Measurements from ENCODE around the gene CIRBP.

CIRBP gene

DNA sequence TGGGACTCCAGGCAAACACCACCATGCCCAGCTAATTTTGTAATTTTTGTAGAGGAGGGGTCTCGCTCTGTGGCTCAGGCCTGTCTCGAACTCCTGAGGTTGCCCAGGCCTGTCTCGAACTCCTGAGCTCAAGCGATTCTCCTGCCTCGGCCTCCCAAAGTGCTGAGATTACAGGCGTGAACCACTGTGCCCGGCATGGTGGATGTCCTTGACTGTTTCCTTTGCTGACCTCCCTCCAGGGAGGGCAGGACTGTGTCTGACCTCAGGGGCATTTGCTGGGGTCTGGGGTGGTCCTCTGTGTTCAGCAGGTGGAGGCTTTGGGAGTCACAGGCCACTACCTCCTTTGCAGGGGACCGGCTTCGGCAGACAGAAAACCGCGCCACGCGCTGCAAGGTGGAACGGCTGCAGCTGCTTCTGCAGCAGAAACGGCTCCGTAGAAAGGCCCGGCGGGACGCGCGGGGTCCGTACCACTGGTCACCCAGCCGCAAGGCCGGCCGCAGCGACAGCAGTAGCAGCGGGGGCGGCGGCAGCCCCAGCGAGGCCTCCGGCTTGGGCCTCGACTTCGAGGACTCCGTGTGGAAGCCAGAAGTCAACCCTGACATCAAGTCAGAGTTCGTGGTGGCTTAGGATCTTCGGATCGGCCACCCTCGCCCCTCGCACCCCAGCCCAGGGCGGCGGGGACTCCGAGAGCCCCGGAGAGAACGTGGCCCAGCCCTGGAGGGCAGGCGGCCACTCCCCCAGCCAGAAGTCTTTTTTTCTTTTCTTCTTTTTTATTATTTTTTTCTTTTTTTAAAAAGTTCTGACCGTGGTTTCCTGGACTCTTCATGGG, 12.3 kb upstream of the CIRBP start:
- no peak for DNase-seq

DNA sequence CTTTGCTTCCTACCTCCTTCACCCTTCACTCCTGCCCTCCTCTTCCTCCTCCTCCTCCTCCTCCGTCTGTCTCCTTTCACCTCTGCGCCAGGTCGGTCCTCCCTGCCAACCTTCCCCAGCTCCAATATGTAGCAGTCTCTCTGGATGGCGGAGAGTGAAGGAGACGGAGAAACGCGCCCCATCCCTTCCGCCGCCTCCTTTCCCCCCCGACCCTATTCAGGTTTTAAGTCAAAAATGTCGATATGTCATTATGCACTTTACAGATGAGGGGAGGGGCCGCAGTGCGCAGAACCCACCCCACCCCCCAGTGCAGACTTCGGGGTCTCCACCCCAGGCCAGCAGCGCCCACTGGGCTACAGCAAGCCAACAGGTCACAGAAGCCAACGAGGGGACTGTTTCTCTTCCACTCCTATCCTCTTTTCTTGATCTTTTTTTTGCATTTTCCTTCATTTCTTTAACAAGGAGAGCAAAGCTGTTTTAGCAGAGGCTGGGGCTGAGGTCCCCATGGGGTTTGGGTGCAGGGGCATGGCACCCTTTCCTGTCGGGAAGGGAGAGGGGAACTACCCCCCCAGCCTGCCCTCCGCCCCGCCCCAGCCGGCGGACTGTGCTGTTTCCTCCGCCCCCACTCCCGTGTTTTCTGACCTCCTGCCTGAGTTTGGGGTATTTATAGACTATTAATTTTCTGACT, 11.5 kb upstream of the CIRBP start:
- peak in 1 of 2 donors; percentile 47 for DNase-seq

DNA sequence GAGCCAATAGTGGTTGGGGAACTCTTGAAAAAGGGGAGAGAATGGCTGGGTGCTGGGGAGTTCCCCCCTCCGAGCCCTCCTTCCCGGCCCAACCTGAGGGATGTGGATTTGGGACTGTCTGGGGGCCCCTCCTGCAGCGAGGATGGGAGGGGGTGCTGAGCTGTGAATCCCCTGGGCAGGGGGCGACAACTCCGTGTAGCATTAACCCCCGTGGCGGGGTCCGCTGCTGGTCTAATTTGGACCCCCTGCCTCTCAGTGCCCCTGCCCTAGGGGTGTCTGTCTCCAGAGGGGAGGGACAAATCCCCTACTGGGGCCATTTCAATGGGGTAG, 11.0 kb upstream of the CIRBP start:
- DNase-seq = no peak

DNA sequence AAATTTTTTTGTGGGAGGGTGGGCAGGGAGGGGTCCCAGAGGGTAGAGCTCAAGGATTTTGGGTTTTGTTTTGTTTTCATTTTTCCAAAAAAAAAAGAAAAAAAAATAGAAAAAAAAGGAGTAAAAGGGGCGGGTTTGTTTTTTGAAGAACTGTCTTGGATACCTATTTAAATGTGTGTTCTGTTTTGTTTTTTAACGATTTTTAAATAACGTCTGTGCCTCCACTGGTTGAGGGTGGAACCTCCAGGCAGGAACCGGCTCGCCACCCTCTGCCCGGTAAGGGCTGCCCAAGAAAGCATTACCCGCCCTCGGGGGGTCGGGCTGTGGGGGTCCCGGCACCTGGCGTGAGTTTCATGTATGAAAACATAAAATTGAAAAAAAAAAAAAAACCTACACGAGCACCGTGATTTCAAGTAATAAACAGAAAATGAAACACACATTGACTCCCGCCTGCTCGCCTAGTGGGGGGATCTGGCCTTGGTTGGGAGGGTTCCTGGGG, 10.4 kb upstream of the CIRBP start:
- no peak for DNase-seq

DNA sequence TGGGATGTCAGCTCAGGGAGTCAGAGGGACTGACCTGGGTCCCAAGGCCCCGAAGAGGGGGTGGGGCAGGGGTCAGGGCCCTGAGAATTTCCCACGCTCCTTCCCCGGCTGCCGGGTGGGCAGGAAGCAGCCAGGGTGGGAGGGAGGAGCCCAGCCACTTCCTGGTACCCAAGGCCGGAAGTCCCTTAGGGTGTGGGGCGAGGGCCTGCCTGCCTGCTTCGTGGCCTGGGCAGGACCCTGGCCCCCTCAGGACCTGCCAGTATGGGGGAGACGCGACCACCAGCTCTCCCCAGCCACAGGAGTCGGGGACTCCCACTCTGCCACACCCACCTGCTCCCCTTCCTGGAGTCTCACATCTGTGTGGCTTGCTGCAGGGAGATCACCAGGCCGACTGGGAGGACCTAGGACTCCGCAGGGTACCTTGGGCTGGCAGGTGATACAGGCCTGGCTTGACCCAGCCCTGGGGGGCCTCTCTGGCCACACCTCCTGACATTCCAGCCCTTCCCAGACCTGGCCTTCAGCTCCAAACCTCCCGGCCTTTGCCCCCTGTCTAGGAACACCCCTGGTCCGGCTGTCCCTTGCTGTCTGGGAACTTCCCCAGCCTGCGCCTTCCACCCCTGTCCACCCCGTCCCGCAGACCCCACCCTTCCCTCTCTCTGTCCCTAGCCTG, 9.8 kb upstream of the CIRBP start:
- peak; percentile 54 to 66 for DNase-seq

DNA sequence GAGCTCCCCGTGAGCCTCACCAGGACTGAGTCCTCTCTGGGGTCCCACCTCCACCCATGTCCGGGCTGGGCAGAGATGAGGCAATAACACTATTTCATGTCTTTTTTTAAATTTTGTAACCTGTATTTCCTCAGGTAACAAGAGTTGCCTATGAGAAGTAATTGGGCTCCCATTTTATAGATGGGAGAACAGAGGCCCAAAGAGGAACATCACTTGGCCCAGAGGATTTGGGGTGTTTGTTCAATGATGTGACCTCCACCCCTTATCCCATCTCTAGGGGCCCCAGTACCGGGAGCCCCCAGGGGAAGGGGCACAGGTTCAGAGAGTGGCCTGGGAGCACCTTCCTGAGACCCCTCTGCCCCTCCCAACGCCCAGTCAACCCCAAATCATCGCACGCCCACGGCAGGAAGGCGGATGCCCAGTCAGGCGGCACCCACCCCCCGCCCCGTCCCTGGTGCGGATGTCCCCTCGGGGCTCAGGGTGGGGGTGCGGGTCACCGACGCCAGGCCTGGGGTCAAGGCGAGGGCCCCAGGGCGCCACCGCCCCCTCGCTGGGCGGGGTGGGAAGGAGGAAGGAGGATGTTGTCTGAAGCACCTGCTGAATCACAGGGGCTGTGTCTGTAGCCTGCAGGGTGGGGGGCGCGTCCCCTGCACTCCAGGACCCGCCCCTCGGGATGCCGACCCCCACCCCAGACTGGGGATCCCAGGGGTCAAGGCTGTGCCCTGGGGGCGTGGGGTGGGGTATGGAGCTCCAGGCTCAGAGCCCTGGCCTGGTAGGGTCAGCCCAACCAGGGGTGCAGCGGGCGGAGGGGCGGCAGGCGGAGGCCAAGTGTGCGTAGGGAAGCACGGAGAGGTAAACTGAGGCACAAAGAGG, 9.0 kb upstream of the CIRBP start:
- DNase-seq = peak; percentile 52 to 76

DNA sequence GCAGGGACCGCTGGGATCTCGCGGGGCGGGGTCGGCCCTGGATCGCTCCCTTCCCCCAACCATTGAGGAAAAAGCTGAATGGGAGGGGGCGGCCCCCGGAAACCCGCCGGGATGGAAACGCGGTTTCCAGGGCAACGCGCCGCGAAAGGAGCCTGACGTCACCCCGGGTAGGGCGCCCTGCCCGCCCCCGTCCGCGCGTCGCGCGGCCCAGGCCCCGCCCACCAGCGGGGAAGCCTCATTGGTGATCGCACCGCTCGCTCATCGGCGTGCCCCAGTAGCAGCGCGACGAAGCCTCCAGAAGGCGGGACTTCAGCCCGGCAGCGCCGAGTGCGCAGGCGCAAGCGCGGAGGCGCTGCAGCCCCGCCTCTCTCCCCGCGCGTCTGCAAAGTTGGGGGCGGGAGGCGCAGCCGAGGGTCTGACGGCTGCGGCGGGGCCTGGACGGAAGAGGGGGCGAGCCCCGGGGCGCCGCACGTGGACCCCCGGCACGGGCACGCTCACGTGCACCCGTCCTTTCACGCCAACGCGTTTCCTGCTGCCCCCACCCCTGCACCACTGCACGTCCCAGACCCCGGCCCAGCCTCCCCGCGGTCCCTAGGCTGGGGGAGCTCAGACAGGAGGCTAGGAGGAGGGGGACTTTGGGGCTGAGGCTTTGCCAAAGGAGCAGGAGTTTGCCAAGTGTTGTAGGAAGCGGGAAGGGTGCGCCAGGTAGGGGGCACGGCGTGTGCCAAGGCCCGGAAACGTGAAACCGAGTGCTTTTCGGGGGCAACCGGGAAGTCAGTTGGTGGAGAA, 8.2 kb upstream of the CIRBP start:
- DNase-seq = peak; percentile 98 to 99

DNA sequence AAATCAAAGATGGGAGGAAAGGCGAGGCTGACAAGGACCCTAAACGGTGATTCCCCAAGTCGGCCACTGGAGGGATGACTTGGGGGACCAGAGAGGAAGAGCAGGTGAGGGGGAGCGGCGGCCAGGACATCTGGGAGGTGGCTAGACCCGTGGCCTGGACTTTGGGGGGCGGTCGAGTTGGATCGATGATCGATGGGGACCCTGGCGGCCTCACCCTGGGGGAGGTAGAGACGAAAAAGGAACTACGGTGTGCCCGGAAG, 7.7 kb upstream of the CIRBP start:
- no peak for DNase-seq

DNA sequence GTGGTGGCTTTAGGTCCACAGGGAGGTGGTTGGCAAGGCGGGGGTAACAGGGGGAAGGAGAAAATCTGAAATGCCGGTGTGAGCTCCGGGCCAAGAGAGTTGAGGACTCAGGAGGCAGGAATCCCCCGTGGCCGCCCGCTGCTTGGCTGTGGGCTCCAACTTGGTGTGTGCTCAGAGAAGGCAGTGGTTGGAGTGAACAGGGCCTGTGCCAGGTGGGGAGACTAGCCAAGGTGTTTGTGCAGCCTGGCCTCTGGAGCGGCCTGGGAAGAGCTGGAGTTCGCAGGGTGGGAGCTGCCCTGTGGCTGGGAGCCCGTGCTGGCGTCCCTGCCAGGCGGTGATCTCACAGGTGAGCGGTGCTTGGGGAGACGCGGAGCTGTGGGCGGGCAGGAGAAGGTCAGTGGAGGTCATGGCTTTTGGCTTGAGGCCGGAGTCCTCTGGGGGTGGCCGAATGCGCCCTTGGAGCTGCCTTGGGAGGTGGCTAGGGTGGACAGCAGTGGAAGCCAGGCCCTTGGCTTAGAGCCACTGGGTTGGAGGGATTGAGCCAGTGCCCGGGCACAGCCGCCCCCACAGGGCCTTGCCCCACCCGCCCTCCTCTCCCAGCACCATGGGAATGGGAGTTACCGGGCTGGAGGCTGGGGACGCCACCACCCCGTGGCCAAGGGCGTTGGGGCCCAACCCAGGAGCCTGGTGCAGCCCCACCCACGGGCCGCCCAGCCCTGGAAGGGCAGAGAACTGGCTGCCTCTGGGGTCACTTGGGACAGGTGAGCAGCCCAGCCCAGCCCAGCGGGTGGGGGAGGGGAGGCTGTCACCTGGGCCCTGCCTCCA, 7.1 kb upstream of the CIRBP start:
- peak in 1 of 2 donors; percentile 27 for DNase-seq

DNA sequence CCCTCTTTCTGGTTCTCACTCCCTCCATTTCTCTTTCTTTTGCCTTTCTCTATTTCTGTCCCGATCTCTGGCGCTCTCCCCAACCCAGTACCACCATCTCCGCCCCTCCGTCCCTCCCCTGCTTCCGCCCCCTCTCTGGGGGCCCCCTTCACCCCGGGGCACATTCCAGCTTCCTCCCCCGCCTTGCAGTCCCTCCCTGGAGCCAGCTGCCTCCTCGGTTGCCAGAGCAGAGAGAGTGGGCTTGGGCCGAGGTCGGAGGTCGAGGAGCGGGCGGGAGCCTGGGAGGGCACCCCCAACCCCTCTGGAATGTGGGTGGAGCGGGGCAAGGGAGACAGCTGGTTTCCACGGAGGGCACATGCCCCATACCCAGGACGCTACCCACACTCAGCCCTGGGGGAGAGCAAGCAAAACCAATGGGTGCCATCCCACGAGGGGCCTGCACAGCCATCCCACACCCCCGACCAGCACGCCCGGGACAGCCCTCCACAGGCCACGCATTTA, 6.5 kb upstream of the CIRBP start:
- DNase-seq = no peak

DNA sequence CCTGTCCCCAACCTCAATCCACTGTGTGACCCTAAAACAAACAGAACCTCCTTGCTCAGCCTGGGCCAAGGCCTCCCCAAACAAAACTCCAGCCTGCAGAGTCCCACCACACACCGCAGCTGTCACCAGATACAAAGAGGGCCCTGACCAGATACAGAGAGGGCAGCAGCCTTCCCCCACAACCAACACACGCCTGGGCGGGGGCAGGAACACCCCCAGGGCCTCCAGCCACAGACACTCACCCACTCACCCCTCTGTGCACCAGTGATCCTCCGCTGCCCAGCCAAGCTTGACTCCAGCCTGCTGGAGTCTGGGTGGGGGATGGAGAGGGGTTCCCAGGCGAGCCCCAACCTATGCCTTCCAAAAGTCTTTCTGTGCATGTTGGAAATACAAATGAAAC, 5.9 kb upstream of the CIRBP start:
- no peak for DNase-seq

DNA sequence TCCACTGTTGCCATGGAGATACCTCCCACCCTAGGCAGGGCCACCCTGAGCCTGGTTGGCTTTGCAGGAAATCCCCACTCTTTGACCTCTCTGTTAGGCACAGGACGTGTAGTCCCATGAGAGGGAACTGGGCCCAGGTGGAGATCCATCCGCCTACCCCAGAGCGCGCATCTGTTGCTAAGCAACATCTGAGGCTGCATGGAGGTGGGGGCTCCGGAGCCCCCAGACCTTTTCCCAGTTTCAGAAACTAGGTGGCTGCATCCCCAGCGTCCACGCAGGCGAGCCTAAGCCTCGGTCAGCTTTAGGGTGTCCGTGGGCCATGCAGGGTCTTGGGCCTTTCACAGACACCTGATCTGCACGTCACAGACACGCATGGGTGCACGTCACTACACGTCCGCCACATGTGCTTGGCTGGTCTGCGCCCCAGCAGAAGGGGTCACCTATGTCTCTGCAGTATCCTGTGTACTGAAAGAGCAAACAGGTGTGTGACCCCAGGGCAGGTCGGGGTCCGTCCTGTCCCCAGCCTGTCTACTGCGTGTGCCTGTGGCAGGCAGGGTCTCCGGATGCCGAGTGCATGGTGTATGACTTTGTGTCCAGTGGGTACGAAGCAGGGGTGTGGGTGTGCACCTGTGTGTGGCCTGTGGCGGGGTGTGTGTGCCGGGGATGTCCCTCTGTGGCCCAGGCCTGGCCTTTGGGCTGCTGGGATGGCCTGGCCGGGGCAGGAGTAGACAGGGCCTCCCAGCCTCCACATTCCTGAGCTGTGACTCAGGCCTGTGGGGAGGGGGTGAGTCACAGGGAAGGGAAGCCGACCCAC, 4.1 kb upstream of the CIRBP start:
- peak in 1 of 2 donors; percentile 55 for DNase-seq

DNA sequence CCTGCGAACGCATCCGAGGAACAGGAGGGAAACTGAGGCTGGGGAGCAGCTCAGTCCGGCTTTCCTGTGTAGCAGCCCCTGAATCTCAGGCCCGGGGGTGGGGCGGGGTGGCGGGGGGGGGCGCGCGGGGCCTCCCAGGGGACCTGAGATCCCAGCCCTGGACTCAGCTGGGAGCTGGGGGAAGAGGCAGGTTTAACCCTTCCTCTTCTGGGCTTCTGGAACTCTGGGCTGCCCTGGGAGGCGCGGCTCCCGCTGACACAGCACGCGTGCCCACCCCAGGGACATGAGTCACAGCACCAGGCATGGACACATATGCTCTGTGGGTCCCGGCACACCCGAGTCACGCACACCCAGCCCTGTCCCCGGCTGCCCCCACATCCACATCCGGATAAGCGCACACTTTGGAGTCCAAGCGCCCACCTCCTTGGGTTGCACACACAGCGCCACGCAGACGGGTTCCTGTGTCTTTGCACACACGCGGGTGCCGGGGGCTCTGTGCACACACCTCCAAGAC, 3.5 kb upstream of the CIRBP start:
- peak; percentile 80 to 92 for DNase-seq

DNA sequence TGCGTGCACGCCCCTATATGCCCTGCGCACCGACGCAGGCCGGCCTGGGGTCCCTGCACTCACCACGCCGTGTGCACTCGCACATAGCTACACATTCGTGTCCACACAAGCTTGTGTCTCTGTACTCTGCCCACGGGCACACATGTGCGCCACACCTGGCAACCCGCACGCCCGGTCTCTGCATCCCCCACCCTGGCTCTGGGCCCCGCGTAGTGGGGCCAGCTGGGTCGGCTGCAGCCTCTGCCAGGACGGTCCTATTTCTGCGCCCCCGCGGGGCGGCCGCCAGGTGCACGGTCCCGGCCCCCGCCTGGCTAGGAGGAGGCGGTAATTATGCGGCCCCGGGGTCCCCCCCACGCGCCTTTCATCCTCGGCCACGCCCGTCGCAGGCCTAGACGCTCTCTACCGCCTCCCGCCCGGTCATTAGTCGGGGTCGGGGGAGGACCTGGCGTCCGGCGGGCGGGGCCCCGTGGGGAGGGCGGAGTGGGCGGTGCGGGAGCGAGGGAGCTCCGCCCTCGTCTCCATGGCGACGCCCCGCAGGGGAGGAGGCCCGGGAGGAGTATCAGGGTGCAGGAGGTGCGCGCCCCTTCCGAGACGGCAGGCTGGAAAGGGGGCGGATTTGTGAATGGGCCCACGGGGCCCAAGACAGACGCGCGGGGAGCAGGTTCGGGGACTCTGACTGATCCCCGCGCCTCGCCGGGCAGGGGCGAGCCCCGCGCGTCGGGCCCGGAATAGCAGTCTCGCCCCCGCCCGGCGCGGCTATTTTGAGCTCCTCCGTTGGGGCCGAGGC, 2.8 kb upstream of the CIRBP start:
- DNase-seq = peak; percentile 88 to 92

DNA sequence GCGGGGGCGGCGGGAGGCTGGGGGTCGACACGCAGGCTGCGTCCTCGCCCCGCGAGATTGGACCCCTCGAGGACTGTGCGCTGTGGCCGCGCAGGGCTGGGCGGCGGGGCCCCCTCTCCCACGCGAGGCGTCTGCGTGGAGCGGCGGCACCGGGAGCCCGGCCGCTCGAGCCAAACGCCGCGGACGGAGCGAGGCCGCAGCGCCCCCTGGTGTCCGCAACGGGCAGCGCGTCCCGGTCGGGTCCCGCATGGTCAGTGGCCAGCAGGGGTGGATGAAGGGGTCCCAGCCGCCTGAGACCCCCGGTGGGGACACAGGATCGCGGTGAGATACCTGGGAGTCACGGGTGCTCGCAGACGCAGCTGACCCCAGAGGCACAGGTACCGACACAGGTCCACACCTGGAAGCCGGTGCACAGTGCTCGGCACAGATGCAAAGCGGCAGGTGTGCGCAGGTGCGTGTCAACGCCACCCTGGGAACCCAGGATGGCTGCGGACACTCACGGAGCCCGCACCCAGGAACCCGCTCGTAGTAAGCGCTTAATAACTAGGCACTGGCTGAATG, 2.1 kb upstream of the CIRBP start:
- DNase-seq = peak; percentile 73 to 78

DNA sequence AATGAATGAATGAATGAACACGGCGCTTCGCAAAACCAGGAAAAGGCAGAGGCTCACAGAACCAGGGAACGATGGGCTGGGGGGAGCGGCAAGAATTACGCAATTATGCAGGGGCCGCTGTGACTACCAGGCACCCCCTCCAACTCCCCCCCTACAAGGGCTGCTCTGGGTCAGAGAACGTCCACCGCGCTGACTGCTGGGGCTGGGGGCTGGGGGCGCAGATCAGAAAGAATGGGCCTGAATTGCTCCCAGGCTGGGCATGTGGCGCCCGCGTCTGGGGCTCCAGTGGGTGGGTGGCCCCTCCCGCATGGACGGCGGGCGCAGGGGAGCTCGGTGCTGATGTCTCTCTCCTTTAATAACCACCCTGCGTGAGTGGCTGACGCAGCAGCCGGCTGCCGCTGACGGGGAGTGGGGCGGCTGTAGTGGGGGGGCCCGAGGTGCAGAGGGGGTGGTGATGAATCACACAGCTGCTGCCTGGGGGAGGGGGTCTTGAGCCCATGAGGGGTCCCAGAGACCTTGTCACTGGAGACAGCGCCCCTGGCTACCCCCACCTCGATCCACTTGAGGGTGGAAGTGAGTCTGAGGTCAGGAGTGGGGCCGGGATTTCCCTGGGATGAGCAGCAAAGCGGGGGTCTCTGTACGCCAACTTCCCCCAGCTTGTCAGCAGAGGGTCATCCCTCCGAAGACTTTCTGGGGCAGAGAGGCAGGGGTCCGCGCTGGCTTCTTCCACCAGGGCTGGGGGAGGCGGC, 1.5 kb upstream of the CIRBP start:
- peak in 1 of 2 donors; percentile 50 for DNase-seq

DNA sequence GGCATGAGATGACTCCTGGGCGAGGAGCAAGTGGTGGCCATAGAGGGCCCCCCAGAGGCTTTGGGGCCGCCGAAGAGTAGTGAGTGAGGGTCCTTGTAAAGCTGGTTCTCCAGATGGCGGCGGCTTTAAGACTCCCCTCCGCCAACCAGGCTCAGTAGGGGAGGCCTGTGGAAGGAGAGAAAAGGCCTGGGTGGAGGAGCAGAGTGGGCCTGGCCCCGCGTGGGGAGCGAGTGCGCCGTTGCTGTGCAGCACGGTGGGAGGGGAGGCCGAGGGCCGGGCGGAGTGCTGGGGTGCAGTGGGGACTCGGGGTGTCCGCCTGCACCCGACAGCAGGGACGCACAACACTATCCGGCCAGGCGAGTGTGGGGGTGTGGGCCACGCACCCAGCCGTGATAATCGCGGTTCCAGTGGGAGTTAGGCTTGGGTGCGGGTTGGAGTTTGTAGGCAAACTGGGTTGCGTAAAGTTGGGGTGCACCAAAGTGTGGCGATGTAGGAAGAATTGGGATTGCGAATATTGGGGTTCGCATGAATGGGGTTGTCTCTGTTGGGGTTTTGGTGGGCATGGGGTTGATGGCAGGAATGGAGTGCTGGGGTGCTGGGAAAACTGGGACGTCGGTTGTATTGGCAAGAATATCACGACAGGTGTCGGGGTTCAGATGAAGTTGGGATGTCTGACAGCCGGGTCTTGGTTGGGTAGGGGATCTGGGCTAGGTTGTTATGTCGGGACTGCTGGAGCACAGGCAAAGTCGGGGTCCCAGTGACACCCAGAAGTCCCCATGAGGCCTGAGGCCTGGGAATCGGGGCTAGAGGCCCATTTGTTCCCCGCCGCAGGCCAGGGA, 687 bp upstream of the CIRBP start:
- no peak for DNase-seq
